Vagina (tissue), 2 donors: ENCODE measurements around the gene GK2.

Experiments
- CTCF ChIP-seq, 3 experiments: fragments of 450-650 bp in 2 of 3; fragments of 200-600 bp in 1 of 3; sonication (generic) in 1 of 3; IDR thresholded peaks; one replicate each; pipeline ENCODE4 v1.5.1; 2017 to 2019; ENCODE audit warnings: antibody characterized with exemption in 3 of 3, mild to moderate bottlenecking in 2 of 3, moderate library complexity in 2 of 3
- POLR2A ChIP-seq, 2 donors: fragments of 450-650 bp; IDR thresholded peaks; one replicate each; pipeline ENCODE4 v1.6.1; 2017; ENCODE audit warnings: antibody characterized with exemption in 2 of 2, mild to moderate bottlenecking in 2 of 2, moderate library complexity in 2 of 2
- POLR2AphosphoS5 ChIP-seq, 2 donors: sonication (generic); formaldehyde crosslinking; IDR thresholded peaks; one replicate each; pipeline ENCODE4 v1.9.0; 2017; ENCODE audit warnings: antibody characterized with exemption in 2 of 2, mild to moderate bottlenecking in 2 of 2, low read depth in 1 of 2; ENCODE audit not compliant: insufficient read depth in 1 of 2

- TF ChIP-seq POLR2AphosphoS5 (IDR thresholded peaks at IDR 0.05; ENCODE audit: insufficient read depth in 1 of 2, low read depth in 1 of 2) (no peak), CTCF (IDR thresholded peaks at IDR 0.05) (no peak), POLR2A (IDR thresholded peaks at IDR 0.05) (no peak)
Observed at GRCh38 chr4:79366422-79366821, 41.6 kb downstream of the GK2 start.
